IMR-90 (cell line): Measurements from ENCODE around the gene RALA. TPM values are rescaled to one million over a fixed set of nuclear protein-coding genes. Genes with fewer than 3 reads are reported as not detected.

ENCODE experiments used
- ATAC-seq: fragments of 200-7000 bp; cut with Tn5 transposase; 2 replicates; pipeline ENCODE4 v1.9.1; 2020; ENCODE audit warnings: low read depth, mild to moderate bottlenecking, moderate library complexity
- BruUV-seq: library from RNA; stranded (reverse); fragments of 400-500 nt; replicated peaks from 2 replicates; lab custom pipeline; 2021; lab: Mats Ljungman, UMichigan
- CTCF ChIA-PET: fragments of 300-600 bp; formaldehyde crosslinking; extraction: SDS; loops from one replicate; lab custom pipeline; 2021; ENCODE audit warnings: antibody characterized with exemption; lab: Yijun Ruan, JAX
- POLR2A ChIA-PET: fragments of 300-600 bp; sonication (Branson Sonifier 250); formaldehyde crosslinking; loops from one replicate; lab custom pipeline; 2022; ENCODE audit warnings: antibody characterized with exemption; ENCODE audit not compliant: unreplicated experiment; lab: Charles Lee
- DNase-seq: peaks from one replicate; pipeline ENCODE4 v3.0.0; 2013
- H2AFZ ChIP-seq: replicated peaks from 2 replicates; pipeline ENCODE3; 2013; ENCODE audit warnings: low read length, mild to moderate bottlenecking; ENCODE audit not compliant: poor library complexity
- H2AK5ac ChIP-seq: 2 replicates; pipeline ENCODE4 v1.6.1; 2013; ENCODE audit warnings: low read depth, low read length, inconsistent platforms
- H2AK9ac ChIP-seq: replicated peaks from 2 replicates; pipeline ENCODE3; 2013; ENCODE audit warnings: mild to moderate bottlenecking, low read depth, low read length, moderate library complexity; ENCODE audit not compliant: poor library complexity
- H2BK120ac ChIP-seq: 2 replicates; pipeline ENCODE4 v1.6.1; 2013; ENCODE audit warnings: low read depth, low read length, inconsistent platforms
- H2BK15ac ChIP-seq: 3 replicates; pipeline ENCODE4 v1.6.1; 2013; ENCODE audit warnings: low read depth, low read length, inconsistent platforms
- H2BK20ac ChIP-seq: 2 replicates; pipeline ENCODE4 v1.6.1; 2013; ENCODE audit warnings: low read depth, mild to moderate bottlenecking, inconsistent platforms, low read length, moderate library complexity
- H2BK5ac ChIP-seq: 2 replicates; pipeline ENCODE4 v1.6.1; 2013; ENCODE audit warnings: mild to moderate bottlenecking, low read depth, low read length, inconsistent platforms; ENCODE audit not compliant: poor library complexity, severe bottlenecking
- H3K14ac ChIP-seq: replicated peaks from 2 replicates; pipeline ENCODE4 v1.6.1; 2013; ENCODE audit warnings: low read depth, low read length, inconsistent platforms
- H3K18ac ChIP-seq: 2 replicates; pipeline ENCODE4 v1.6.1; 2013; ENCODE audit warnings: low read depth, low read length, control low read depth
- H3K23ac ChIP-seq: 2 replicates; pipeline ENCODE4 v1.6.1; 2013; ENCODE audit warnings: low read depth, low read length, inconsistent platforms
- H3K27ac ChIP-seq: 2 replicates; pipeline ENCODE4 v1.5.1; 2013; ENCODE audit warnings: mild to moderate bottlenecking, control low read depth, low read length; ENCODE audit not compliant: insufficient read depth
- H3K27me3 ChIP-seq: 2 replicates; pipeline ENCODE4 v1.6.1; 2013; ENCODE audit warnings: low read length; ENCODE audit not compliant: control insufficient read depth, insufficient read depth
- H3K36me3 ChIP-seq: 2 replicates; pipeline ENCODE4 v1.6.1; 2013; ENCODE audit warnings: low read length, mixed read lengths; ENCODE audit not compliant: control insufficient read depth, insufficient read depth
- H3K4ac ChIP-seq: 2 replicates; pipeline ENCODE4 v1.6.1; 2013; ENCODE audit warnings: low read depth, low read length, inconsistent platforms
- H3K4me1 ChIP-seq: 2 replicates; pipeline ENCODE4 v1.6.1; 2013; ENCODE audit warnings: low read length, mixed read lengths; ENCODE audit not compliant: control insufficient read depth, insufficient read depth
- H3K4me2 ChIP-seq: 2 replicates; pipeline ENCODE4 v1.6.1; 2013; ENCODE audit warnings: low read depth, mild to moderate bottlenecking, control low read depth, low read length, moderate library complexity
- H3K4me3 ChIP-seq: 2 replicates; pipeline ENCODE4 v1.5.1; 2013; ENCODE audit warnings: low read depth, mild to moderate bottlenecking, control low read depth, low read length, moderate library complexity; ENCODE audit not compliant: insufficient read depth
- H3K56ac ChIP-seq: 2 replicates; pipeline ENCODE4 v1.6.1; 2013; ENCODE audit warnings: low read length, inconsistent platforms; ENCODE audit not compliant: insufficient read depth; ENCODE audit errors: extremely low read depth
- H3K79me1 ChIP-seq, 2 experiments: 2 replicates each; pipeline ENCODE4 v1.6.1; 2013; ENCODE audit warnings: low read length in 2 of 2, inconsistent platforms in 1 of 2, low read depth in 1 of 2
- H3K9ac ChIP-seq: 2 replicates; pipeline ENCODE4 v1.6.1; 2013; ENCODE audit warnings: low read depth, low read length, control low read depth
- H3K9me1 ChIP-seq: 2 replicates; pipeline ENCODE4 v1.6.1; 2013; ENCODE audit warnings: low read length, inconsistent platforms; ENCODE audit not compliant: insufficient read depth
- H3K9me3 ChIP-seq: 2 replicates; pipeline ENCODE4 v1.6.1; 2013; ENCODE audit warnings: low read length; ENCODE audit not compliant: control insufficient read depth, insufficient read depth
- H4K20me1 ChIP-seq: 2 replicates; pipeline ENCODE4 v1.6.1; 2013; ENCODE audit warnings: low read length, inconsistent platforms; ENCODE audit not compliant: insufficient read depth
- H4K5ac ChIP-seq: 2 replicates; pipeline ENCODE4 v1.6.1; 2013; ENCODE audit warnings: mild to moderate bottlenecking, low read depth, low read length, control low read depth
- H4K8ac ChIP-seq, 2 experiments: 2 replicates each; pipeline ENCODE4 v1.6.1; 2013; ENCODE audit warnings: low read depth in 2 of 2, low read length in 2 of 2, control low read depth in 1 of 2, inconsistent platforms in 1 of 2
- H4K91ac ChIP-seq: 2 replicates; pipeline ENCODE4 v1.6.1; 2013; ENCODE audit warnings: low read depth, low read length, inconsistent platforms; ENCODE audit not compliant: insufficient read depth
- MAFK ChIP-seq: IDR thresholded peaks from 2 replicates; pipeline ENCODE4 v1.6.1; 2012; ENCODE audit warnings: low read depth, low read length, improper control_type of control experiment
- RFX5 ChIP-seq: IDR thresholded peaks from 2 replicates; pipeline ENCODE4 v1.8.0; 2012; ENCODE audit warnings: low read depth, mild to moderate bottlenecking, low read length, moderate library complexity
- WGBS, 2 experiments: methylation state at CpG; one replicate each; pipeline versions ENCODE4 v1.1.5 to v1.1.7; 2013; ENCODE audit warnings: missing lambda C conversion rate in 2 of 2; ENCODE audit not compliant: insufficient read length in 1 of 2; ENCODE audit errors: extremely low coverage in 2 of 2; 5-methylcytosine and 5-hydroxymethylcytosine counted together
- dilution Hi-C: fragments of 300-500 bp; cut with HindIII; formaldehyde crosslinking; loops from one replicate; pipeline ENCODE4 v1.14.3; 2018; ENCODE audit warnings: low sequenced_read_pairs; ENCODE audit not compliant: unreplicated experiment
- in situ Hi-C: fragments of 300-500 bp; cut with MboI; formaldehyde crosslinking; loops from 3 replicates; pipeline ENCODE4 v1.14.3; 2019; ENCODE audit warnings: low sequenced_read_pairs, inconsistent platforms, mixed read lengths
- intact Hi-C: fragments of 100-400 bp; cut with micrococcal nuclease; formaldehyde crosslinking; loops from 2 replicates; pipeline ENCODE4 v1.10.0; 2022
- polyA plus RNA-seq, 3 experiments: library from polyadenylated mRNA; depleted of rRNA; stranded (reverse); fragments of >200 nt; gene quantifications; 2 replicates each; pipeline ENCODE4 v1.2.3, GENCODE V29; 2012; ENCODE audit warnings: low replicate concordance in 1 of 3
- total RNA-seq: library from RNA; depleted of rRNA; stranded (reverse); fragments of >200 nt; gene quantifications from 2 replicates; pipeline ENCODE4 v1.2.3, GENCODE V29; 2012

RALA gene
- total and polyA plus RNA-seq, 2 of the 4 experiments (the other 2 are of a cell fraction), result 7.7 to 20.5 TPM

DNA sequence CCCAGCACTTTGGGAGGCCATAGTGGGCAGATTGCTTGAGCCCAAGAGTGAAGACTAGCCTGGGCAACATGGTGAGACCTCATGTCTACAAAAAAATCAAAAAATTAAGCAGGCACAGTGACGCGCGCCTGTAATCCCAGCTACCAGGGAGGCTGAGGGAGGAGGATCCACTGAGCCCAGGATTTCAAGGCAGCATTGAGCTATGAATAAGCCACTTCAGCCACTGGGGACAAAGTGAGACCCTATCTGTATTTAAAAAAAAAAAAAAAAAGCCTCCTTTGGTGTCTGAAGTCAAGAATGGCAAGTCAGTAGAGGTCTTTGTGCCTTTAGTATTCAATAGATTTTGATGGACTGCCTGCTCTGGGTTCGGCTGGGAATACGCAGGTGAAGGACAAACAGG is 85.7 kb downstream of the RALA start:
- Histone ChIP-seq H3K9me1 (no peaks in the 10 kb centered on the region), H2BK120ac (no peak overlapping the region), H4K5ac (no peak overlapping the region), H3K4me1 (peaks cover 4% of the 10 kb centered on the region; the same call in 1 of the 2 replicates), H4K8ac (no peak overlapping the region), H3K4me3 (no peak overlapping the region), H2BK15ac (no peak overlapping the region), H3K18ac (no peak overlapping the region), H3K4ac (no peak overlapping the region), H3K56ac (no peak overlapping the region), H3K23ac (no peak overlapping the region), H4K20me1 (no peaks in the 10 kb centered on the region), H2BK5ac (no peak overlapping the region), H3K36me3 (peaks cover 4% of the 10 kb centered on the region; the same call in 1 of the 2 replicates), H2BK20ac (no peak overlapping the region), H3K4me2 (no peak overlapping the region), H3K79me1 (peaks cover 3 to 5% of the 10 kb centered on the region in 2 experiments; a peak in 1 of 4 replicates), H3K9me3 (peaks cover 6% of the 10 kb centered on the region; the same call in 1 of the 2 replicates), H3K27me3 (no peaks in the 10 kb centered on the region), H2AK9ac (no peak overlapping the region), H2AFZ (no peak overlapping the region), H2AK5ac (no peak overlapping the region), H4K91ac (no peak overlapping the region), H3K27ac (no peak overlapping the region), H3K9ac (no peak overlapping the region), H3K14ac (no peak overlapping the region)
- no CpG with 5 or more reads among the region's 5 CpGs for WGBS, 2 experiments
- intact Hi-C loops (no loop called here), in situ Hi-C loops (no loop called here), dilution Hi-C loops (no loop called here)
- POLR2A ChIA-PET, result no interaction called here
- DNase-seq (no peak), ATAC-seq (no peak)
- CTCF ChIA-PET, result no interaction called here
- no TSS peak for BruUV-seq
- TF ChIP-seq MAFK (no peak), RFX5 (no peak)
